ENCODE results near the gene TMIGD1. TPM values are rescaled to one million over a fixed set of nuclear protein-coding genes. Genes with fewer than 3 reads are reported as not detected.
A peak's percentile ranks its signal among the peaks of the same experiment; 100 is the strongest.

The TMIGD1 gene
- total RNA-seq, 1 experiment from 2014 or later = not detected

DNA sequence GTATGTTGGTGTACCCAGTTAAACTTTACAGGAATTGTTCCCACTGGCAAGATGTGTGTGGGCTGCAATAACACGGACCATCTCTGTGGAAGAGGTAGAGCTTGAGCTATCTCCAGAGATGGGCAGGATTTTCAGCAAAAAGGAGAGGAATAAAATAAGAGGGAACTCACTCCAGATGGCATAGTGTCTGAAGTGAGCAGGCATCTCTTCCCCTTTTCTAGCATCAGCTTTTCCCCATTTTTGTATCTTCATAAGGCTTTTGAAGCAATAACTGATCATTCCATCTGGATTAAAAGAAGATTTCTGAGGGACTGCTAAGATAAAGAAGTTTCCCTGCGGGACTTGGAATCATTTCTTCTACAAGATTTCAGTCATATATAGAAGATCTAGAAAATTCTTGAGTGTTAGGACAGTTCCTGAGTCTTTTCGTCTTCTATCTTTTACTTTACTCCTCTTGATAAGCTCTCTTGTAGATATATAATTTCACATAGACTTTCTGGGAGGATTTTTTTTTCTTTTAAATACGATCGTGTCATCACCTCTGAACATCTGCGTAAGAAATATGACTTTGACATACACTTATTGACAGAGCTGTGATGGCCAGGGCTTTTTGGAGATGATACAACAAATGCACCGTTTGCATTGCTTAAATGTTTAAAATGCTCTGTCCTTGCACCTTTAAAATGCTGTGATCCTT is 46.9 kb upstream of the TMIGD1 start:
- Histone ChIP-seq H3K4me1 (ENCODE audit: insufficient read depth, low read length) (no peaks in the 10 kb centered on the region; the same call in 1 of the 2 replicates), H3K4me2 (ENCODE audit: insufficient read depth, insufficient read length, low read length) (peak overlapping the region; percentile 93), H3K79me1 (ENCODE audit: insufficient read depth, low read depth, low read length, poor library complexity, severe bottlenecking) (no peaks in the 10 kb centered on the region), H4K5ac (ENCODE audit: insufficient read length, low read depth, low read length) (no peak overlapping the region), H3K14ac (ENCODE audit: insufficient read depth, low read length) (no peak overlapping the region), H3K23me2 (ENCODE audit: insufficient read length, low read depth, low read length, poor library complexity, severe bottlenecking) (peaks cover 21% of the 10 kb centered on the region), H2AFZ (ENCODE audit: low read length) (no peak overlapping the region), H2BK12ac (ENCODE audit: insufficient read length, low read depth, low read length) (no peak overlapping the region), H4K20me1 (ENCODE audit: control insufficient read depth, insufficient read depth, insufficient read length) (peaks cover 2% of the 10 kb centered on the region), H3T11ph (ENCODE audit: low read length) (no peak overlapping the region), H2BK5ac (ENCODE audit: insufficient read length, low read length) (no peak overlapping the region), H3K9me3 (ENCODE audit: control insufficient read depth, low read depth, low read length) (no peaks in the 10 kb centered on the region), H4K8ac (replicated peaks; ENCODE audit: insufficient read length, low read depth, low read length) (no peak overlapping the region), H2BK120ac (ENCODE audit: low read depth, low read length, poor library complexity, severe bottlenecking) (no peak overlapping the region), H2AK5ac (ENCODE audit: insufficient read length, low read length) (no peak overlapping the region), H3K27me3 (ENCODE audit: insufficient read depth, low read length) (peaks cover 17% of the 10 kb centered on the region; the same call in 1 of the 2 replicates), H3K27ac (ENCODE audit: insufficient read length, low read depth, low read length) (no peak overlapping the region), H3K18ac (ENCODE audit: insufficient read length, low read depth, low read length) (no peak overlapping the region), H3K56ac (ENCODE audit: insufficient read length, low read depth, low read length) (no peak overlapping the region), H3K79me2 (ENCODE audit: insufficient read depth, low read length) (no peaks in the 10 kb centered on the region), H3K23ac (ENCODE audit: insufficient read length, low read depth, low read length) (no peak overlapping the region), H3K4ac (ENCODE audit: low read depth, low read length) (no peak overlapping the region), H4K91ac (ENCODE audit: insufficient read length, low read depth, low read length) (no peak overlapping the region), H2BK15ac (ENCODE audit: low read depth, low read length) (no peak overlapping the region), H3K9ac (ENCODE audit: extremely low read depth, insufficient read length, low read length) (no peak overlapping the region), H2BK20ac (ENCODE audit: low read depth, low read length, poor library complexity, severe bottlenecking) (no peak overlapping the region)
- Mint-ChIP-seq H3K27me3 (ENCODE audit: low read depth) (peaks cover 44% of the 10 kb centered on the region), H3K36me3 (ENCODE audit: insufficient read depth in 1 of 3, low read depth in 3 of 3) (peaks cover 3 to 9% (median 6%) of the 10 kb centered on the region in 3 experiments; a peak in 5 of 7 replicates), H3K27ac (no peak overlapping the region), H3K4me1 (peaks cover 57 to 64% of the 10 kb centered on the region in 2 experiments), H3K4me3 (peak overlapping the region; percentile 80 to 85; a peak in 4 of 5 replicates), H3K9me3 (no peaks in the 10 kb centered on the region; a peak in 1 of 5 replicates)
- DNase-seq = no peak
- WGBS (ENCODE audit: extremely low coverage, insufficient read length, low lambda C conversion rate) = no CpG with 5 or more reads among the region's 7 CpGs
- TF ChIP-seq, protein P1, sequence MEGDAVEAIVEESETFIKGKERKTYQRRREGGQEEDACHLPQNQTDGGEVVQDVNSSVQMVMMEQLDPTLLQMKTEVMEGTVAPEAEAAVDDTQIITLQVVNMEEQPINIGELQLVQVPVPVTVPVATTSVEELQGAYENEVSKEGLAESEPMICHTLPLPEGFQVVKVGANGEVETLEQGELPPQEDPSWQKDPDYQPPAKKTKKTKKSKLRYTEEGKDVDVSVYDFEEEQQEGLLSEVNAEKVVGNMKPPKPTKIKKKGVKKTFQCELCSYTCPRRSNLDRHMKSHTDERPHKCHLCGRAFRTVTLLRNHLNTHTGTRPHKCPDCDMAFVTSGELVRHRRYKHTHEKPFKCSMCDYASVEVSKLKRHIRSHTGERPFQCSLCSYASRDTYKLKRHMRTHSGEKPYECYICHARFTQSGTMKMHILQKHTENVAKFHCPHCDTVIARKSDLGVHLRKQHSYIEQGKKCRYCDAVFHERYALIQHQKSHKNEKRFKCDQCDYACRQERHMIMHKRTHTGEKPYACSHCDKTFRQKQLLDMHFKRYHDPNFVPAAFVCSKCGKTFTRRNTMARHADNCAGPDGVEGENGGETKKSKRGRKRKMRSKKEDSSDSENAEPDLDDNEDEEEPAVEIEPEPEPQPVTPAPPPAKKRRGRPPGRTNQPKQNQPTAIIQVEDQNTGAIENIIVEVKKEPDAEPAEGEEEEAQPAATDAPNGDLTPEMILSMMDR (conservative IDR thresholded peaks at IDR 0.05) = no peak
